HepG2 (cell line): Measurements from ENCODE around the gene SRSF4. TPM values are rescaled to one million over a fixed set of nuclear protein-coding genes. Genes with fewer than 3 reads are reported as not detected.

ENCODE experiments used
- CEBPB ChIP-seq: IDR thresholded peaks from 2 replicates; pipeline ENCODE4 v1.6.1; 2011; ENCODE audit warnings: low read depth, low read length, improper control_type of control experiment, borderline replicate concordance
- CREBL2 ChIP-seq: sonication (generic); formaldehyde crosslinking; IDR thresholded peaks from 2 replicates; pipeline ENCODE4 v1.8.1; 2023; ENCODE audit warnings: missing genetic modification reagents, mild to moderate bottlenecking, borderline replicate concordance
- DNMT3B ChIP-seq: conservative IDR thresholded peaks from 2 replicates; pipeline ENCODE4 v1.6.1; 2016; ENCODE audit warnings: missing biosample characterization, control low read depth
- FOXA1 ChIP-seq, 2 experiments: fragments of 450-650 bp in 1 of 2; sonication (generic) in 1 of 2; formaldehyde crosslinking in 1 of 2; IDR thresholded peaks; 2 replicates each; pipeline versions ENCODE4 v1.4.0 to v1.6.1; 2016 to 2020; ENCODE audit warnings: missing genetic modification reagents in 1 of 2
- GATAD2A ChIP-seq: IDR thresholded peaks from 2 replicates; pipeline ENCODE4 v1.6.1; 2016
- KLF12 ChIP-seq: sonication (generic); formaldehyde crosslinking; IDR thresholded peaks from 2 replicates; pipeline ENCODE4 v1.4.0; 2020; ENCODE audit warnings: missing genetic modification reagents, borderline replicate concordance
- MAF1 ChIP-seq: sonication (generic); formaldehyde crosslinking; IDR thresholded peaks from 2 replicates; pipeline ENCODE4 v1.5.0; 2020; ENCODE audit warnings: missing genetic modification reagents, borderline replicate concordance
- MATR3 ChIP-seq: sonication (generic); formaldehyde crosslinking; IDR thresholded peaks from 2 replicates; pipeline ENCODE4 v1.4.0; 2020; ENCODE audit warnings: missing genetic modification reagents
- NR2F6 ChIP-seq, 2 experiments: IDR thresholded peaks; 2 replicates each; pipeline ENCODE4 v1.6.1; 2016; ENCODE audit warnings: antibody characterized with exemption in 1 of 2, mild to moderate bottlenecking in 1 of 2
- SAP130 ChIP-seq: IDR thresholded peaks from 2 replicates; pipeline ENCODE4 v1.6.1; 2016; ENCODE audit warnings: low read depth
- SIX4 ChIP-seq: sonication (generic); formaldehyde crosslinking; IDR thresholded peaks from 2 replicates; pipeline ENCODE4 v1.4.0; 2020; ENCODE audit warnings: missing genetic modification reagents
- SP5 ChIP-seq: IDR thresholded peaks from 2 replicates; pipeline ENCODE4 v1.6.1; 2016; ENCODE audit warnings: low read depth, borderline replicate concordance
- SPEN ChIP-seq: sonication (generic); formaldehyde crosslinking; IDR thresholded peaks from 2 replicates; pipeline ENCODE4 v1.5.1; 2020; ENCODE audit warnings: low read depth, mild to moderate bottlenecking, missing genetic modification reagents
- ZIK1 ChIP-seq: sonication (generic); formaldehyde crosslinking; IDR thresholded peaks from 2 replicates; pipeline ENCODE4 v1.5.0; 2020; ENCODE audit warnings: mild to moderate bottlenecking, low read depth, missing genetic modification reagents, borderline replicate concordance
- ZNF12 ChIP-seq: sonication (generic); formaldehyde crosslinking; IDR thresholded peaks from 2 replicates; pipeline ENCODE4 v1.5.0; 2020; ENCODE audit warnings: missing genetic modification reagents
- ZNF7 ChIP-seq: IDR thresholded peaks from 2 replicates; pipeline ENCODE4 v1.6.1; 2016; ENCODE audit warnings: missing biosample characterization, missing genetic modification reagents
- polyA plus RNA-seq, 8 experiments: library from polyadenylated mRNA; depleted of rRNA in 3 of 8; stranded (reverse) in 7 of 8; unstranded in 1 of 8; fragments of >200 nt; fragmentation: Illumina TruSeq in 4 of 8; extraction: Trizol in 4 of 8; gene quantifications; 2 replicates each; pipeline versions ENCODE4 v1.2.1 to v1.2.3, GENCODE V29; 2011 to 2016; ENCODE audit warnings: low read depth in 4 of 8, missing spikeins in 1 of 8, mixed read lengths in 1 of 8; ENCODE audit not compliant: insufficient read depth in 1 of 8
- total RNA-seq, 5 experiments: library from RNA; depleted of rRNA; stranded (reverse); fragments of >200 nt; fragmentation: Illumina TruSeq; extraction: Trizol; gene quantifications; 2 replicates each; pipeline ENCODE4 v1.2.3, GENCODE V29; 2016; ENCODE audit warnings: low read depth in 1 of 5
- TF ChIP-seq, protein P1 (sequence below): IDR thresholded peaks from 2 replicates; pipeline ENCODE4 v1.6.1; 2016; ENCODE audit warnings: missing compliant biosample characterization, missing genetic modification reagents, borderline replicate concordance
- TF ChIP-seq, protein P2 (sequence below): sonication (generic); formaldehyde crosslinking; IDR thresholded peaks from 2 replicates; pipeline ENCODE4 v1.9.0; 2021; ENCODE audit warnings: missing genetic modification reagents, mild to moderate bottlenecking, borderline replicate concordance
- TF ChIP-seq, protein P3 (sequence below): sonication (generic); formaldehyde crosslinking; IDR thresholded peaks from 2 replicates; pipeline ENCODE4 v1.5.0; 2020; ENCODE audit warnings: mild to moderate bottlenecking, missing genetic modification reagents
- TF ChIP-seq, protein P4 (sequence below): sonication (generic); formaldehyde crosslinking; conservative IDR thresholded peaks from 2 replicates; pipeline ENCODE4 v1.5.0; 2020; ENCODE audit warnings: missing genetic modification reagents
- TF ChIP-seq, protein P5 (sequence below): sonication (generic); formaldehyde crosslinking; IDR thresholded peaks from 2 replicates; pipeline ENCODE4 v1.4.0; 2020; ENCODE audit warnings: missing genetic modification reagents, borderline replicate concordance

SRSF4 gene
- total and polyA plus RNA-seq, 2 of the 13 experiments (the other 11 are each of a cell fraction or from before 2014, with no cell fraction given): 37.7 to 50.9 TPM

DNA sequence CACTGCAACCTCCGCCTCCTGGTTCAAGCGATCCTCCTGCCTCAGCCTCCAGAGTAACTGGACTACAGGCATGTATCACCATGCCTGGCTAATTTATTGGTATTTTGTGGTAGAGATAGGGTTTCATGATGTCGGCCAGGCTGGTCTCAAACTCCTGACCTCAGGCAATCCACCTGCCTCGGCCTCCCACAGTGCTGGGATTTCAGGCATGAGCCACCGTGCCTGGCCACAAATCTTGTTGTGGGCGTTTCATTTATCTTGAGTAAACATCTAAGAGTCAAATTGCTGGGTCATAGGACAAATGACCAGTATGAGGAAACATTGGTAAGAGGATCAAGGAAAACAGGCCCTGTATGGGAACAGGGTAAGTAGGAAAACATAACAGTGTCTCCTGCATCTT lies 75.9 kb downstream of the SRSF4 start (continued):
- TF ChIP-seq, protein P1, sequence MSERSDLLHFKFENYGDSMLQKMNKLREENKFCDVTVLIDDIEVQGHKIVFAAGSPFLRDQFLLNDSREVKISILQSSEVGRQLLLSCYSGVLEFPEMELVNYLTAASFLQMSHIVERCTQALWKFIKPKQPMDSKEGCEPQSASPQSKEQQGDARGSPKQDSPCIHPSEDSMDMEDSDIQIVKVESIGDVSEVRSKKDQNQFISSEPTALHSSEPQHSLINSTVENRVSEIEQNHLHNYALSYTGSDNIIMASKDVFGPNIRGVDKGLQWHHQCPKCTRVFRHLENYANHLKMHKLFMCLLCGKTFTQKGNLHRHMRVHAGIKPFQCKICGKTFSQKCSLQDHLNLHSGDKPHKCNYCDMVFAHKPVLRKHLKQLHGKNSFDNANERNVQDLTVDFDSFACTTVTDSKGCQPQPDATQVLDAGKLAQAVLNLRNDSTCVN (CRISPR knock-in tag): no peak
- TF ChIP-seq SAP130: peak; percentile 60
- TF ChIP-seq, protein P2, sequence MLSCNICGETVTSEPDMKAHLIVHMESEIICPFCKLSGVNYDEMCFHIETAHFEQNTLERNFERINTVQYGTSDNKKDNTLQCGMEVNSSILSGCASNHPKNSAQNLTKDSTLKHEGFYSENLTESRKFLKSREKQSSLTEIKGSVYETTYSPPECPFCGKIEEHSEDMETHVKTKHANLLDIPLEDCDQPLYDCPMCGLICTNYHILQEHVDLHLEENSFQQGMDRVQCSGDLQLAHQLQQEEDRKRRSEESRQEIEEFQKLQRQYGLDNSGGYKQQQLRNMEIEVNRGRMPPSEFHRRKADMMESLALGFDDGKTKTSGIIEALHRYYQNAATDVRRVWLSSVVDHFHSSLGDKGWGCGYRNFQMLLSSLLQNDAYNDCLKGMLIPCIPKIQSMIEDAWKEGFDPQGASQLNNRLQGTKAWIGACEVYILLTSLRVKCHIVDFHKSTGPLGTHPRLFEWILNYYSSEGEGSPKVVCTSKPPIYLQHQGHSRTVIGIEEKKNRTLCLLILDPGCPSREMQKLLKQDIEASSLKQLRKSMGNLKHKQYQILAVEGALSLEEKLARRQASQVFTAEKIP: no peak
- TF ChIP-seq, protein P3, sequence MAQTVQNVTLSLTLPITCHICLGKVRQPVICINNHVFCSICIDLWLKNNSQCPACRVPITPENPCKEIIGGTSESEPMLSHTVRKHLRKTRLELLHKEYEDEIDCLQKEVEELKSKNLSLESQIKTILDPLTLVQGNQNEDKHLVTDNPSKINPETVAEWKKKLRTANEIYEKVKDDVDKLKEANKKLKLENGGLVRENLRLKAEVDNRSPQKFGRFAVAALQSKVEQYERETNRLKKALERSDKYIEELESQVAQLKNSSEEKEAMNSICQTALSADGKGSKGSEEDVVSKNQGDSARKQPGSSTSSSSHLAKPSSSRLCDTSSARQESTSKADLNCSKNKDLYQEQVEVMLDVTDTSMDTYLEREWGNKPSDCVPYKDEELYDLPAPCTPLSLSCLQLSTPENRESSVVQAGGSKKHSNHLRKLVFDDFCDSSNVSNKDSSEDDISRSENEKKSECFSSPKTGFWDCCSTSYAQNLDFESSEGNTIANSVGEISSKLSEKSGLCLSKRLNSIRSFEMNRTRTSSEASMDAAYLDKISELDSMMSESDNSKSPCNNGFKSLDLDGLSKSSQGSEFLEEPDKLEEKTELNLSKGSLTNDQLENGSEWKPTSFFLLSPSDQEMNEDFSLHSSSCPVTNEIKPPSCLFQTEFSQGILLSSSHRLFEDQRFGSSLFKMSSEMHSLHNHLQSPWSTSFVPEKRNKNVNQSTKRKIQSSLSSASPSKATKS: no peak
- TF ChIP-seq NR2F6 (IDR thresholded peaks at IDR 0.05): 0 out of 2 replicates have a peak, but pooled peaks have one; percentile 25
- peak; percentile 71 for TF ChIP-seq NR2F6 (CRISPR knock-in tag; IDR thresholded peaks at IDR 0.05)
- no peak for TF ChIP-seq KLF12 (CRISPR knock-in tag)
- TF ChIP-seq MAF1 (CRISPR knock-in tag): no peak
- no peak for TF ChIP-seq ZIK1
- TF ChIP-seq, protein P4, sequence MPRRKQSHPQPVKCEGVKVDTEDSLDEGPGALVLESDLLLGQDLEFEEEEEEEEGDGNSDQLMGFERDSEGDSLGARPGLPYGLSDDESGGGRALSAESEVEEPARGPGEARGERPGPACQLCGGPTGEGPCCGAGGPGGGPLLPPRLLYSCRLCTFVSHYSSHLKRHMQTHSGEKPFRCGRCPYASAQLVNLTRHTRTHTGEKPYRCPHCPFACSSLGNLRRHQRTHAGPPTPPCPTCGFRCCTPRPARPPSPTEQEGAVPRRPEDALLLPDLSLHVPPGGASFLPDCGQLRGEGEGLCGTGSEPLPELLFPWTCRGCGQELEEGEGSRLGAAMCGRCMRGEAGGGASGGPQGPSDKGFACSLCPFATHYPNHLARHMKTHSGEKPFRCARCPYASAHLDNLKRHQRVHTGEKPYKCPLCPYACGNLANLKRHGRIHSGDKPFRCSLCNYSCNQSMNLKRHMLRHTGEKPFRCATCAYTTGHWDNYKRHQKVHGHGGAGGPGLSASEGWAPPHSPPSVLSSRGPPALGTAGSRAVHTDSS (CRISPR knock-in tag): no peak
- TF ChIP-seq SIX4 (CRISPR knock-in tag): peak; percentile 74; the same call in 1 of the 2 replicates
- peak; percentile 61 for TF ChIP-seq GATAD2A (CRISPR knock-in tag)
- TF ChIP-seq CEBPB: peak; percentile 43; the same call in 1 of the 2 replicates
- TF ChIP-seq CREBL2 (CRISPR knock-in tag): no peak
- TF ChIP-seq ZNF7 (CRISPR knock-in tag): no peak
- TF ChIP-seq ZNF12 (CRISPR knock-in tag): 0 out of 2 replicates have a peak, but pooled peaks have one; percentile 42
- no peak for TF ChIP-seq DNMT3B
- 0 out of 2 replicates have a peak, but pooled peaks have one; percentile 18 for TF ChIP-seq SPEN (CRISPR knock-in tag)
- TF ChIP-seq, protein P5, sequence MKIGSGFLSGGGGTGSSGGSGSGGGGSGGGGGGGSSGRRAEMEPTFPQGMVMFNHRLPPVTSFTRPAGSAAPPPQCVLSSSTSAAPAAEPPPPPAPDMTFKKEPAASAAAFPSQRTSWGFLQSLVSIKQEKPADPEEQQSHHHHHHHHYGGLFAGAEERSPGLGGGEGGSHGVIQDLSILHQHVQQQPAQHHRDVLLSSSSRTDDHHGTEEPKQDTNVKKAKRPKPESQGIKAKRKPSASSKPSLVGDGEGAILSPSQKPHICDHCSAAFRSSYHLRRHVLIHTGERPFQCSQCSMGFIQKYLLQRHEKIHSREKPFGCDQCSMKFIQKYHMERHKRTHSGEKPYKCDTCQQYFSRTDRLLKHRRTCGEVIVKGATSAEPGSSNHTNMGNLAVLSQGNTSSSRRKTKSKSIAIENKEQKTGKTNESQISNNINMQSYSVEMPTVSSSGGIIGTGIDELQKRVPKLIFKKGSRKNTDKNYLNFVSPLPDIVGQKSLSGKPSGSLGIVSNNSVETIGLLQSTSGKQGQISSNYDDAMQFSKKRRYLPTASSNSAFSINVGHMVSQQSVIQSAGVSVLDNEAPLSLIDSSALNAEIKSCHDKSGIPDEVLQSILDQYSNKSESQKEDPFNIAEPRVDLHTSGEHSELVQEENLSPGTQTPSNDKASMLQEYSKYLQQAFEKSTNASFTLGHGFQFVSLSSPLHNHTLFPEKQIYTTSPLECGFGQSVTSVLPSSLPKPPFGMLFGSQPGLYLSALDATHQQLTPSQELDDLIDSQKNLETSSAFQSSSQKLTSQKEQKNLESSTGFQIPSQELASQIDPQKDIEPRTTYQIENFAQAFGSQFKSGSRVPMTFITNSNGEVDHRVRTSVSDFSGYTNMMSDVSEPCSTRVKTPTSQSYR (CRISPR knock-in tag): no peak
- TF ChIP-seq MATR3 (CRISPR knock-in tag): no peak
- peak; percentile 82 for TF ChIP-seq SP5 (CRISPR knock-in tag)
- no peak for TF ChIP-seq FOXA1 (IDR thresholded peaks at IDR 0.05)
- TF ChIP-seq FOXA1 (CRISPR knock-in tag; IDR thresholded peaks at IDR 0.05): peak; percentile 88
